GM12865 (cell line): ENCODE measurements around the gene HOXB5.

Experiments used
- DNase-seq: peaks from one replicate; pipeline ENCODE4 v3.0.0; 2010; ENCODE audit warnings: low read depth
- H3K4me3 ChIP-seq: 2 replicates; pipeline ENCODE4 v1.5.1; 2011; ENCODE audit warnings: mild to moderate bottlenecking, low read depth, low read length, control low read depth
- CTCF ChIP-seq: IDR thresholded peaks from 2 replicates; pipeline ENCODE4 v1.5.1; 2011; ENCODE audit warnings: low read length, control low read depth, low read depth, inconsistent platforms; ENCODE audit not compliant: insufficient read depth; ENCODE audit errors: missing control alignments

The HOXB5 gene

GRCh38 chr17:48609033-48609432 is 15.5 kb upstream of the HOXB5 start:
- DNase-seq, result no peak
- H3K4me3 ChIP-seq, result no peak overlapping the region
- TF ChIP-seq CTCF, result no peak

- TF ChIP-seq CTCF, result no peak
- DNase-seq, result no peak
- H3K4me3 ChIP-seq, result no peak overlapping the region
Measured at GRCh38 chr17:48608494-48608834, 14.9 kb upstream of the HOXB5 start.

- DNase-seq, result no peak
- TF ChIP-seq CTCF, result no peak
- H3K4me3 ChIP-seq, result no peak overlapping the region
Measured at GRCh38 chr17:48606892-48607614, 13.5 kb upstream of the HOXB5 start.

- TF ChIP-seq CTCF, result no peak
- no peak for DNase-seq
- no peak overlapping the region for H3K4me3 ChIP-seq
Measured at GRCh38 chr17:48605991-48606891, 12.7 kb upstream of the HOXB5 start.

GRCh38 chr17:48605409-48605919 is 11.9 kb upstream of the HOXB5 start:
- no peak for TF ChIP-seq CTCF
- H3K4me3 ChIP-seq, result no peak overlapping the region
- no peak for DNase-seq

GRCh38 chr17:48604770-48605329 is 11.3 kb upstream of the HOXB5 start, which contains the start of gene HOXB6:
TSS of gene HOXB6 (minus strand) at chr17:48604986. CDS start at chr17:48598150, 6,836 bp downstream.
- no peak for TF ChIP-seq CTCF
- H3K4me3 ChIP-seq, result no peak within 1 kb of the TSS
- DNase-seq, result no peak
